Measurements from ENCODE around the gene ASPRV1.

- TF ChIP-seq POLR2A (IDR thresholded peaks at IDR 0.05) (no peak), EP300 (IDR thresholded peaks at IDR 0.05) (no peak)
Observed at GRCh38 chr2:69956475-69956979, 4.9 kb downstream of the ASPRV1 start.
